Measurements from ENCODE around the gene ZNF787.

ZNF787 gene

DNA sequence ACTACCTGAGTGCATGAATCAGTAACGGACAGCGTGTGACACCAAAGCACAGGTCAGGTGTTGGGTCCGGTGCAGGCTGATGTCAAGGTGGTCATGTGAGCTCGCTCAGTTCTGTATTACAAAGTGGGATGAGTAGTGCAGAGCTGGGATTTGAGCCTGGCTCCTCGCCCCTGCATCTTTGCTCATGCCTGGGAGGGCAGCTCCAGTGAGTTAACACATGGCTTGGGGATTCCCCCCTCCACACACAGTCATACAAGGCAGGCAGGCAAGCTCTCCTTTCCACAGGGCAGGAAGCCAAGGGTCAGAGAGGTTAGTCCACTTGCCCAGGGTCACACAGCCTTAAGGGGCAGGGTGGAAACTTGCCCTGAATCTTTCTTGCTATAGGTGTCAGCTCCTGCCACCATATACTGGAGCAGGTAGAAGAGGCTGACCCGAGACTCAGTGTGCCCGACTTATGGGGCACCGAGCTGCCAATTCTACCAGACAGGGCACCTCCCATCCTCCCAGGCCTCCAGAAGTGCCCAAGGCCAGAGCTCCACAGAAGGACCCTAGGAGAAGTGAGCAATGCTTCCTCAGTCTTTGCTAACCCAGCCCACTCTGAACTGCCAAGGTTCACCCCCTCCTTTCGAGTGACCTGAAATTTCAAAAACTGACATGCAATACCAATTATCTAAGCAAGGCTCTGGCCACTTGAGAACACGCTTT is 35.4 kb downstream of the ZNF787 start:
- no peaks in the 10 kb centered on the region for H3K27me3 ChIP-seq (ENCODE audit: insufficient read depth, poor library complexity, severe bottlenecking)
- H3K27ac ChIP-seq (replicated peaks): no peak overlapping the region
- TF ChIP-seq CTCF (IDR thresholded peaks at IDR 0.05; ENCODE audit: insufficient read depth, low read length): no peak
- TF ChIP-seq, protein P1, sequence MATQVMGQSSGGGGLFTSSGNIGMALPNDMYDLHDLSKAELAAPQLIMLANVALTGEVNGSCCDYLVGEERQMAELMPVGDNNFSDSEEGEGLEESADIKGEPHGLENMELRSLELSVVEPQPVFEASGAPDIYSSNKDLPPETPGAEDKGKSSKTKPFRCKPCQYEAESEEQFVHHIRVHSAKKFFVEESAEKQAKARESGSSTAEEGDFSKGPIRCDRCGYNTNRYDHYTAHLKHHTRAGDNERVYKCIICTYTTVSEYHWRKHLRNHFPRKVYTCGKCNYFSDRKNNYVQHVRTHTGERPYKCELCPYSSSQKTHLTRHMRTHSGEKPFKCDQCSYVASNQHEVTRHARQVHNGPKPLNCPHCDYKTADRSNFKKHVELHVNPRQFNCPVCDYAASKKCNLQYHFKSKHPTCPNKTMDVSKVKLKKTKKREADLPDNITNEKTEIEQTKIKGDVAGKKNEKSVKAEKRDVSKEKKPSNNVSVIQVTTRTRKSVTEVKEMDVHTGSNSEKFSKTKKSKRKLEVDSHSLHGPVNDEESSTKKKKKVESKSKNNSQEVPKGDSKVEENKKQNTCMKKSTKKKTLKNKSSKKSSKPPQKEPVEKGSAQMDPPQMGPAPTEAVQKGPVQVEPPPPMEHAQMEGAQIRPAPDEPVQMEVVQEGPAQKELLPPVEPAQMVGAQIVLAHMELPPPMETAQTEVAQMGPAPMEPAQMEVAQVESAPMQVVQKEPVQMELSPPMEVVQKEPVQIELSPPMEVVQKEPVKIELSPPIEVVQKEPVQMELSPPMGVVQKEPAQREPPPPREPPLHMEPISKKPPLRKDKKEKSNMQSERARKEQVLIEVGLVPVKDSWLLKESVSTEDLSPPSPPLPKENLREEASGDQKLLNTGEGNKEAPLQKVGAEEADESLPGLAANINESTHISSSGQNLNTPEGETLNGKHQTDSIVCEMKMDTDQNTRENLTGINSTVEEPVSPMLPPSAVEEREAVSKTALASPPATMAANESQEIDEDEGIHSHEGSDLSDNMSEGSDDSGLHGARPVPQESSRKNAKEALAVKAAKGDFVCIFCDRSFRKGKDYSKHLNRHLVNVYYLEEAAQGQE (IDR thresholded peaks at IDR 0.05; ENCODE audit: insufficient replicate concordance, low read depth): no peak
- TF ChIP-seq SPI1 (IDR thresholded peaks at IDR 0.05; ENCODE audit: borderline replicate concordance, low read depth): no peak
- no peak for TF ChIP-seq GABPA (IDR thresholded peaks at IDR 0.05; ENCODE audit: low read depth)
- no peak for TF ChIP-seq POLR2AphosphoS5 (IDR thresholded peaks at IDR 0.05; ENCODE audit: low read depth)
- no peak for DNase-seq (ENCODE audit: low read depth in 1 of 2, low spot score in 1 of 2)
- no peak overlapping the region for H3K4me3 ChIP-seq (replicated peaks; ENCODE audit: insufficient read depth, low read length)

- no peaks in the 10 kb centered on the region for H3K27me3 ChIP-seq (ENCODE audit: insufficient read depth, poor library complexity, severe bottlenecking)
- DNase-seq (ENCODE audit: low read depth in 1 of 2, low spot score in 1 of 2): no peak
- H3K4me3 ChIP-seq (replicated peaks; ENCODE audit: insufficient read depth, low read length): no peak overlapping the region
- TF ChIP-seq, protein P1 (IDR thresholded peaks at IDR 0.05; ENCODE audit: insufficient replicate concordance, low read depth): no peak
- TF ChIP-seq CTCF (IDR thresholded peaks at IDR 0.05; ENCODE audit: insufficient read depth, low read length) (no peak), GABPA (IDR thresholded peaks at IDR 0.05; ENCODE audit: low read depth) (no peak), POLR2AphosphoS5 (IDR thresholded peaks at IDR 0.05; ENCODE audit: low read depth) (no peak), SPI1 (IDR thresholded peaks at IDR 0.05; ENCODE audit: borderline replicate concordance, low read depth) (no peak)
- no peak overlapping the region for H3K27ac ChIP-seq (replicated peaks)
Measured at GRCh38 chr19:56084835-56085536, 36.1 kb downstream of the ZNF787 start.

GRCh38 chr19:56083668-56084067 is 37.4 kb downstream of the ZNF787 start:
- H3K27ac ChIP-seq (replicated peaks): no peak overlapping the region
- no peak overlapping the region for H3K4me3 ChIP-seq (replicated peaks; ENCODE audit: insufficient read depth, low read length)
- no peak for DNase-seq (ENCODE audit: low read depth in 1 of 2, low spot score in 1 of 2)
- no peaks in the 10 kb centered on the region for H3K27me3 ChIP-seq (ENCODE audit: insufficient read depth, poor library complexity, severe bottlenecking)
- no peak for TF ChIP-seq SPI1 (IDR thresholded peaks at IDR 0.05; ENCODE audit: borderline replicate concordance, low read depth)
- TF ChIP-seq, protein P1 (IDR thresholded peaks at IDR 0.05; ENCODE audit: insufficient replicate concordance, low read depth): peak; percentile 84
